OCI-M2 (cell line): ENCODE data around the gene ABLIM1.

Source experiments
- DNase-seq: peaks from one replicate; lab custom pipeline; 2025; ENCODE audit not compliant: unreplicated experiment; lab: John Stamatoyannopoulos, UW

ABLIM1 gene

DNA sequence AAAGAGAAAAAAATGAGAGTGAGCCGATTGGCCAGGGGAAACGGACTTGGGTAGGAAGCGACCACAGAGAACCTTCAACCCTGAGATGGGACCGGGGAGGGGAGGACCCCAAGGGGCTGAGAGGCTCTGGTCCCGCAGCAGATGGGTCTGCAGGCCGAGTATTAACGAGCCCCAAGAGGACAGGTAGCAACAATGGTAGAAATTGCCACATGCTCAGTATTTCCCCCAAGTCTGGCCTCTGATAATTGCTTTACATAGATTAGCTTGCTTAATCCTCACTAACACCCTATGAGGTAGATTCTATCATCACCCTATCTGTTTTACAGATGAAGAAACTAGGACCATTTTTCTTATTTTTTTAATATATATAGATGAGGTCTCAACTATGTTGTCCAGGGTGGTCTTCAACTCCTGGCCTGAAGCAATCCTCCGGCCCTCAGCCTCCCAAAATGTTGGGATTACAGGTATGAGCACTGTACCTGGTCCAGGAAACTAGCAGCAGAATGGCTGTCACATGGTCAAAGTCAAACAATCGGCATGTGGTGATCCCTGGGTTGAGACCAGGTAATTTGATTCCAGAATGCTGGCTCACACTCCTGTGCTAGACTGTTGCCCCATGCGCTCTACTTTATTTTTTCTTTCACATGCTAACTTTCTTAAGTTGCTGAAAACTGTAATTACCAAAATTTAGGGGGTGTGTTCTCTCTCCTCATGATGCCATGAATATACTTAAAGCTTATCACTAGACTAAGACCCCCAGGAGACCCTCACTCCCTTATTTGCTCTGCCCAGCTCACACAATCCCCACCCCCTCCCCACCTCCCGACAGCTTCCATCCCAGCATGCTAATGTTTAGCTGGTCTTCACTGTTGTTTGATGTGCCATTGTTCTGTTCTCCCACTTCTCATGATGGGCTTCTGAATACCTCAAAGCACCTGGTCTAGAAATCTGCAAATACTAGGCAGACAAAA lies 185.9 kb downstream of the ABLIM1 start:
- no peak for DNase-seq

GRCh38 chr10:114470956-114471905 lies 186.8 kb downstream of the ABLIM1 start:
- no peak for DNase-seq

DNA sequence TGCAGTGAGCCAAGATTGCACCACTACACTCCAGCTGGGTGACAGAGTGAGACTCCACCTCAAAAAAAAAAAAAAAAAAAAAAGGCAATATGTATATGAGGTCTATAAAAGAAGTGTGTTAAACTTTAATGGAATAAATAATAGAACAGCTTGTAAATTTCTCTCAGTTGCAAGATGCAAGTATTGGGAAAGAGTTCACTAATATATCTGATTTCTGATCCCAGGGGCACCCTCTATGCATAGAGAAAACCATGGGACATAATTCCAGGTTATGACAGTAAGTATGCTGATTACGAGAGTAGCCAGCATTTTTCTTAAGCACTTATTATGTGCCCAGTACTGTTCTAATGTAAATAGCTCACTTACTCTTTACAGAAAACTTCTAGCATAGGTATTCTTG lies 187.7 kb downstream of the ABLIM1 start:
- DNase-seq: no peak

DNA sequence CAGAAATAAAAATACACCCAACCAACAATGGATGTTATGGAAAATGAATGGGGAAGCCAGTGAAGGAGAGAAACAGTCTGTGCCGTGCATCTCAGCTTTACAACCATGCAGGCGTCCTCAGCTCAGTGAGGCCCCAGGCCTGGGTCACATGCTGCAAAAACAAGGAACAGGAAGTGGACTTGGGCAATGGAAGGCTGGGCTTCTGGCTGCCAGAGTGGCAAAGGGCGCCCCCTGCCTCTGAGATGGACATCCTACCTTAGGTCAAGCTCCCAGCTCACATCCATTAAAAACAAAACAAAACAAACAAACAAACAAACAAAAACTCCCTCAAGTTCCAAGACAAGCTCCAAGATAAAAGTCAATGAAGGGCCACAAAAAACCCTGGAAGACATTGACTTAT lies 199.1 kb downstream of the ABLIM1 start:
- DNase-seq: no peak

DNA sequence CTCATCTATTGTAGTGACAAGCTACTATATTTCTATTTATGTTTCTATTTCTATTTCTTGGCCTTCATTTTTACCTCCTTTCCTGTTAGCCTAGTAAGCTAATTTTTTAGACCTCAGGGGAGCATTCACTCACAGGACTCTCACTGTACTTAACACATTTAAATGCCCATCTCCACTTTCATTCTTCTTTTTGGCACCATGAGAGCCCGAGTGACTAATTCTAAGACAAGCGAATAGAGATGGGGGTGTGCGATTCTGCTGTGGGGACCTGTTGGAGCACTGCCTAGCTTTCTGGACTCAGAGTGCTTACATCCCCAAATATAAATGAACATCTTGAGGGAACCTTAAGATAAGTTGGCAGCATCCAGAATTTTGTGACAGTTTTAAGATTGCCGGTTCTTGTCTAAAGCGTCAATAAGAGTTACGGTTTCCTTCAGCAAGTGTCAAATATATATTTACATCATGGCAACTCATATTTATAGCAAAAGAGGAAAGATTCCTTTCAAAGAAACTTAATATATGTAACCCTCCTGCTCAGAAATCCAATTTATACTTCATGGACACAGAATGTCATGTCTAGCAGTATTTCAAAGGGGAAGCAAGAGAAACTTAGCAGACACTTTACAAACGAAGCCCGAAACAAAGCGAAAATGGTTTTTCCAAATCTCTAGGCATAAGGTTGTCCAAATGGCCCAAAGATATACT lies 199.7 kb downstream of the ABLIM1 start:
- DNase-seq: no peak

DNA sequence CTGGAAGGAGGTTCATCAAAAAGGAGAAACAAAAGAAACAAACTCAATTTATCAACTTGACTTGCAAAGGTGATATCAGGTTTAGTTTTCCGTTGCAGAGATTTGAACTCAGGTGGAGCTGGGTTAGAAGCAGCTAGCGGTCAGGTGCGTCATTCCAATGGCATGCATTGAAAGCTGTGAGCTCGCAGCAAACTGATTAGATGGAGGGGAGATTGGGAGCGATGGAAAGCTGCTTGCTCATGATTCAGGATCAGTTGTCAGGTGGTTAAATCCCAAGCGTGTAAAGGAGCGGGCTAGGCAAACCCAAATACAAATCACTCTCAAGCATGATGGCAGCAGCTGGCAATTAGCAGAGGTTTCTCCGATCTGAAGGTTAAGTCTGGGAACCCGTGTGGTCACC lies 204.5 kb downstream of the ABLIM1 start:
- DNase-seq: no peak

DNA sequence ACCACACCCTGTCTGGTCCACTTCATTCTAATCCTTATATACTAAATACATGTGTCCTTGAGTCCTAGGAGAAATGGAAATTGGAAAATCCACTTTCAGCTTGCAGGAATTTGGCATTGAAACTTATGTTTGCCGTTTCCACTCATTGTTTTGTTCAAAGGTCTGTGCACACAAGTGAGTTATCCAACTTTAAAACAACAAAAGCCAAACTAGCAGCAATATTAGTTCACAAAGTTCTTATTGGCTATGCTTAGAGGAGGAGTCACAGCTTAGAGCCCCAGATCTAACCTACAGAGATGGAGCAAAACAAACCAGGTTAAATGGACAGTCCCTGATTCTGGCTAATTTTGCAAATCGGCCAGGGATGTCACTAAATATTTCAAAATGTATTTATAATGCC lies 209.2 kb downstream of the ABLIM1 start:
- DNase-seq: no peak

DNA sequence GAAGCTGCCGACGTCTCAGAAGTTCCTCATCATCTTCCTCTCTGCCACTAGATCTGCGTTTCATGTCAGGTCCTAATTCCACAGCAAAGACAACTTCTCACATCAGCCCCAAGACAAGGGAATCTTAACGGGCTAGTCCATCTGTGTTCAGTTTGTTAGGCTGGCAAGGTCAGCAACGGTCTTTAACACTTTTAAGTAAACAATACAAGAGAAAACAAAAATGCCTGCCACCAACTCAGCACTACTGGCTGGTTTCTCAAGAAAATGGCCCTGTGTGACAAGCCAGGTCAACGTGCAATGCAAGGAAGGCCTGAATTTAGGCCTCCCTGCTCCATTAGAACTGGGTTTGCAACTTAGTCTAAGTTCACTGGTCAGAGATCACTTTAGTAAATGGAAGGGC lies 212.7 kb downstream of the ABLIM1 start:
- DNase-seq: no peak

GRCh38 chr10:114444819-114445218 lies 213.3 kb downstream of the ABLIM1 start:
- no peak for DNase-seq

DNA sequence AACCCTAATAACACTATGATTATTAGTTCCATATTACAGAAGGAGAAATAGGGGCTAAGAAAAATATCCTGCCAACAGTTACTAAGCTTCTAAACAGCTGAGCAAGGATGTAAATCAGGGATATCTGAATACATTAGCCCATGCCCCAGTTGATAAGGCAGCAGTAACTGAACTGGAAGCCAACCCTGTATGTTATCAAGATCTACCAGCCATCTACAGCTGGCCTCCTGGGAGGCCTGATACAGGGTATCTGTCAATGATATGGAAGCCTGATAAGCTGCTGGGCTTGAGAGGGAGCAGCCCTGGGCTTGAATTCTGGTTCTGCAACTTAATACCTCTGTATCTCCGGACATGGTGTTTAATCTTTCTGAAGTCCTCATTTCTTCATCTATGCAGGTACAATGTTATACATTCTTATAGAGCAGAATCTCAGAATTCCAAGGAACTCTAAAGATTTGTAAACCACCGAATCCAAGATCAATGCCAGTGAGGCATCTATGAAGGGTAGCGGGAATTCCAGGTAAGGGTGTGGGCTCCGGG lies 215.9 kb downstream of the ABLIM1 start:
- DNase-seq: no peak

DNA sequence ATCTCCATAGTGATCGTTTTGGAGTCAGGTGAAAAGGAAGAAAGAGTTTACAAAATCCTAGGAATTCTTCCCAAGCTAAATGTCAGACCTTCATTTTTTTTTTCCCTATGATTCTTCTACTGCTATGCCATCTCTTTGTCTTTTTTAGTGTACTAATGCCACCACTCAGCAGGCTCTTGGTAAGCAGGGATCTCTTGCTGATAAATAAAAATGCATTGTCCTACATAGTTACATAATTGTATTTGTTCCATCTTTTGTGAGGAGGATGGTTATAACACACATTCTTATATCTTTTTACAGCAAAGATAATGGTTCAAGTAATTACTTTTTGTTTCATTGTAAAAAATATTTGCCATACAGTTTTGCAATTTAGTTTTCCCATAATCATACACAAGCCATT lies 217.0 kb downstream of the ABLIM1 start:
- DNase-seq: no peak

DNA sequence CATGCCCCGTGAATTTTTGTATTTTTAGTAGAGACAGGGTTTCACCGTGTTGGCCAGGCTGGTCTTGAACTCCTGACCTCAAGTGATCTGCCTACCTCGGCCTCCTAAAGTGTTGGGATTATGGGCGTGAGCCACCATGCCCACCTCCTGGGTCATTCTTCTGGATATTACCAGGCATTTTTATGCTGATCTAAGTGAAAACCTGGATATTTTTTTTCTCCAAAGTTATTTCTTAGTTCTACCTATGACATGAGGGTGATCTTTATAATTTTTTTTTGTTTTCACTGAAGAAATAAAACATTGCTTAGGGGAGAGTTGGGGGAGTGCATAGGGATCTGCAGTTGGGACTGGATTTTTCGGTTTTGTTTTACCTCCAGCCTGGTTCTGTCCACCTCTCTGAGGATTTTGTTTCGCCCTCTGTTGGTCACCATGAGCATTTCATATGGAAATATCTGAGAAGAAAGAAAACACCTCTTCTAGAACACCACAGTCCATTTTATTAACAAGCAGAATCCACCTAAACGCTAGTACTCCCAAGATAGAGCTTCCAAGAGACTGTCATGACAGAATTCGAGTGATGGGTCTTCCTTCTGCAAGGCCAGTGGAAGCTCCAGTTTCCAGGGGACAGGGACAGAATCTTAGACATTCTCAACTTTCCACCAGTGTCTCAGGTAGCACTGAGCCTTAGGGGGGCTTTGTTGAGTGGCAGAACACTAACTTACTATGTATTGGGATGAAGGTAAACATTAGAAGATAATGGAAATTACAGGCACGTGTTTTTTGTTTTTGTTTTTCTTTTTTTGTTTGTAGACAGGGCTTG lies 220.4 kb downstream of the ABLIM1 start:
- DNase-seq: no peak

DNA sequence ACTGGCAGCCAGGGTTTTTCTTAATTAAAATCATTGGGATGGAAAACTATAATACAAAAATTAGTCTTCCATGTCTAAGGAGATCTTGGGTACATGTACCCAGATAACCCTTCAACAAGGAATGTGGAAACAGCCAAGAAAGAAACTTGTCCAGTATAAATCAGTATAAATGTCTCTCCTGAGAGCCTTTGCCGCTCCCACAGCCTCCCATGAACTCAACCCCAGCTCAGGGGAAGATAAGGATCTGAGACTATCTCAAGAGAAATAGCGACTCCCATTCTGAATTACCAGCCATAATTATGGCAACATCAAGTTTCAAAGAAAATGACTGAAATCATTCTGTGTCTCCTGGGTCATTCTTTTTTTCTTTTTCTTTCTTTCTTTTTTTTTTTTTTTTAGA lies 221.1 kb downstream of the ABLIM1 start:
- no peak for DNase-seq

DNA sequence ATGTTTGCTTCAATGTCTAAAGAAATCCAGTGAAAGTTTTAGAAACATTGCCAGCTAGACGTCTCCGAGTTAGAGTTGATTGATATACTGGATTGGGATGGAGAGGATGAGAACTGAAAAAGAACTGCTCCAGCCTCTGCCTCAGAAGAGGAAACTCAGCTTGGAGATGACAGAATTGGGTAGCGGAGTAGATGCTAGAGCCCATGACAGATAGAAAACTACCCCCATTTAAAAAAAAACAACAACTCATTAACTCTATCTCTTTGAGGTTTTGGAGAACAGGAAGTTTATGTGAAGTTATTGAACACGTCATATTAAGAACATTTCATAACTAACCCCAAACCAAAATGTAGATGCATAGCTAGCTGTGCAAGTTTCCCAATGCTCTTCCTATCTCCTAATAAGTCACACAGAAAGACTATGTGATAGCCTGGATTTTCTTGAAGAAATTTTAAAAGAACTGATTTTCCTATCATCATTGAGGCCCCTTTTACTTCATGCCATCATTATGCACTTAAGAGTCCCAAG lies 225.4 kb downstream of the ABLIM1 start:
- DNase-seq: no peak

DNA sequence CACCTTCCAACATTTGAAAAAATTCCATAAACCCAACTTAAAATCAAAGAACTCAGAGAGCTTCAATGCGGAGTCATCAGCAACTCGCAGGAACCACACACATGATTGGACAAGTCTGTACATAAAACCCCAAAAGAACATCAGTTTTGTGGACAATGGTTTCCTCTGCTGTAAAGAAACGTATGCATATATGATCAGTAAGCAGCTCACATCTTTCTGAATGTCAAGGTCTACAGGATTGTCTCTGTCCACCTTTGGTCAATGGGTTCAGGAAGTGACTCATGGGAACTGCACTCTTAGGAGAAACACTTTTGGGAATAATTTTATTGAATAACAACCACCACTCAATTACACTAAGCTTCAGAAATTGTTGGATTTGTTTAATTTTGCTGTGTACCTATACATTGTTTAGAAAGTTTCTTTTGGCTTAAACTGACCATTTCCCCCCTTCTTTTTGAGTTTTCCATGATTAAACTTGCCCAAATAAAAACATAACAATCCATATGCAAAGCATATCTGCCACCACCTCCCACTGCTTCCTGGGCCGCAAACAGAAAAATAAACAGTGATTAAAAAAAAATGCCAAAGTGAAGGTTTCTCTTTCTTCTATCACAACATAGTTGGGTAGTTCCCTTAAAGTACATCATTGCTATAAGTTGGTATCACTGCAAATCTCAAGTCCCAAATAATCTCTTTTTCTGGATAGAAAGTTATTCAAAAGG lies 226.5 kb downstream of the ABLIM1 start:
- DNase-seq: no peak

DNA sequence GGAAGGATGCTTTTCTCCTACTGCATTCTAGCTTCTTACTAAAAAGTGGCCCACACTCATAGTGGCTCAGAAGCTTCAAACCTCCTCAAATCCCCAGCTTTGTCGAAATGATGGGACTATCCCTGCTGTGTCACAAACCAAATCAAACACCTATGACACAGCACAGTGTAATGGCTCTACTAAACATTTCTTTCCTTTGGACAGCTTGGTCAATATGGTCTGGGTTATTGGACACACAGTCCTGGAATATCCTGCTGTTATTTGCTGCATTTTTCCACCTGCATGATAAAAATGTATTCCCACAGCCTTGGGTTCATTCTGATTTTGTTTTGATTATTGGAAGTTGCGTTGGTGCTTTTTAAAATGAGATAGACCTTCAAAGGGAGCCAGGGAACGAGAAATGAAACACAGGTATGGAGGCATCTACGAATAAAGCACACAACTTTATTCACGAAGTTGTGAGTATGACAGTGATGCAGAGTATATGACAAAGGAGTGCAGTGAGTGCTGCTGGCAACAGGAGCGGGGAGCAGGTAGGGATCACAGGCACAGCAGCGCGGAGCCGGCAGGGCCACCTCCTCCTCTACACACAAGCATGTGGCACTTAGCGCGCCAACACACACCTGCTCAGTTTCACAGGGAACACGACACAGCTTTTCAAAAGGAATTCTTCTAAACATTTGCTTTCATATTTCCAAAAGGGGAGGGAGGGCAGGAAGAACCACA lies 227.2 kb downstream of the ABLIM1 start:
- DNase-seq: no peak

- no peak for DNase-seq
These were observed 228.3 kb downstream of the ABLIM1 start for GRCh38 chr10:114429581-114430335.
